RWPE1 (cell line): ENCODE results near the gene MPC2.

Experiments
- CTCF ChIA-PET: fragments of 350-600 bp; sonication (Branson Sonifier 250); formaldehyde crosslinking; extraction: SDS; loops from one replicate; lab custom pipeline; 2021; lab: Yijun Ruan, JAX
- POLR2A ChIA-PET: fragments of 400-600 bp; formaldehyde crosslinking; extraction: SDS; loops from one replicate; lab custom pipeline; 2020; ENCODE audit warnings: antibody characterized with exemption; ENCODE audit not compliant: low non-redundant PET; lab: Yijun Ruan, JAX
- DNase-seq: peaks from one replicate; pipeline ENCODE4 v3.0.0; 2012; ENCODE audit warnings: low spot score
- H3K27ac ChIP-seq: fragments of 450-650 bp; 2 replicates; pipeline ENCODE4 v1.5.1; 2017
- TF ChIP-seq, protein P1 (sequence below): fragments of 450-650 bp; conservative IDR thresholded peaks from 2 replicates; pipeline ENCODE4 v1.5.1; 2017; ENCODE audit warnings: low read depth, mild to moderate bottlenecking

Gene MPC2

DNA sequence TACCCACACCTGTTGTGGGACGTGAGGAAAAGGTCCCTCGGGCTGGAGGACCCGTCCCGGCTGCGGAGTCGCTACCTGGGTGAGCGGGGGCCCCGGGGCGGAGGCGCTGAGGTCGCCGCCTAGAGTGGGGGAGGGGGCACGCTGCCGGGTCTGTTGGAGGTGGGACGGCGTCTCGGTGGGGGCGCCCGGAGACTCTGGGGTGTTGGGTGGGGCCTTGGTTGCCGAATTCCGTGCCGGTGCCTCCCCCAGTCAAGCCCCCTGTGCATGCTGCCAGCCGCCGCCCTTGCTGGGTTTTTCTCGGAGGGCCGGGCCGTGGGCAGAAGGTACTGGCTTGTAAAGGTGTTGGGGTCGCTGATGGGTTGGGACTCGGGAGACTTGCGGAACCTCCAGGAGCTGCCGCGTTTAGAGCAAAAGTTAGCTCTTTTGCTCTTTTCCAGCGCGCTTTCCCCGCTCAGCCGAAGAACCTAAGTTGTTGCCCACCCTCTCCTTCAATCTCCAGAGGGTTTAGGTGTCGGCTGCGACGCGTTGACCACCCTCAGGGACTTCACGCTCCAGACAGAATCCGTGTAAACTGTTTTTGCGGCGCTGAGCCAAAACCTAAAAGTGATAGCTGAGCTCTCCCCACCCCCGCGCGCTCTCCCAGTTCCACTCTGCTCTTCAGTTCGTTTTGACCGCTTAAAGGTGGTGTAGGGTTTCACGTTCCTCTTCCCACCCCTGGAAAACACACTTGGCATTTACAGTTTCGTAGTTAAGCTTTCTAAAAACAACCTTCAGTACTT lies at the start of gene MPC2:
TSS of gene MPC2 (minus strand) at position 143 of the 779 bp plus-strand sequence. CDS start 1,231 bp downstream, outside the sequence.
- peak within 1 kb of the TSS; percentile 97 for H3K27ac ChIP-seq
- CTCF ChIA-PET, result interaction anchor here (1.2 kb wide), 1 partner anchor 134 kb away, joined by 3 read pairs; no protein-coding TSS in a partner anchor
- POLR2A ChIA-PET, result no interaction called here
- DNase-seq, result peak; percentile 78
- TF ChIP-seq, protein P1, sequence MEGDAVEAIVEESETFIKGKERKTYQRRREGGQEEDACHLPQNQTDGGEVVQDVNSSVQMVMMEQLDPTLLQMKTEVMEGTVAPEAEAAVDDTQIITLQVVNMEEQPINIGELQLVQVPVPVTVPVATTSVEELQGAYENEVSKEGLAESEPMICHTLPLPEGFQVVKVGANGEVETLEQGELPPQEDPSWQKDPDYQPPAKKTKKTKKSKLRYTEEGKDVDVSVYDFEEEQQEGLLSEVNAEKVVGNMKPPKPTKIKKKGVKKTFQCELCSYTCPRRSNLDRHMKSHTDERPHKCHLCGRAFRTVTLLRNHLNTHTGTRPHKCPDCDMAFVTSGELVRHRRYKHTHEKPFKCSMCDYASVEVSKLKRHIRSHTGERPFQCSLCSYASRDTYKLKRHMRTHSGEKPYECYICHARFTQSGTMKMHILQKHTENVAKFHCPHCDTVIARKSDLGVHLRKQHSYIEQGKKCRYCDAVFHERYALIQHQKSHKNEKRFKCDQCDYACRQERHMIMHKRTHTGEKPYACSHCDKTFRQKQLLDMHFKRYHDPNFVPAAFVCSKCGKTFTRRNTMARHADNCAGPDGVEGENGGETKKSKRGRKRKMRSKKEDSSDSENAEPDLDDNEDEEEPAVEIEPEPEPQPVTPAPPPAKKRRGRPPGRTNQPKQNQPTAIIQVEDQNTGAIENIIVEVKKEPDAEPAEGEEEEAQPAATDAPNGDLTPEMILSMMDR, result no peak

DNA sequence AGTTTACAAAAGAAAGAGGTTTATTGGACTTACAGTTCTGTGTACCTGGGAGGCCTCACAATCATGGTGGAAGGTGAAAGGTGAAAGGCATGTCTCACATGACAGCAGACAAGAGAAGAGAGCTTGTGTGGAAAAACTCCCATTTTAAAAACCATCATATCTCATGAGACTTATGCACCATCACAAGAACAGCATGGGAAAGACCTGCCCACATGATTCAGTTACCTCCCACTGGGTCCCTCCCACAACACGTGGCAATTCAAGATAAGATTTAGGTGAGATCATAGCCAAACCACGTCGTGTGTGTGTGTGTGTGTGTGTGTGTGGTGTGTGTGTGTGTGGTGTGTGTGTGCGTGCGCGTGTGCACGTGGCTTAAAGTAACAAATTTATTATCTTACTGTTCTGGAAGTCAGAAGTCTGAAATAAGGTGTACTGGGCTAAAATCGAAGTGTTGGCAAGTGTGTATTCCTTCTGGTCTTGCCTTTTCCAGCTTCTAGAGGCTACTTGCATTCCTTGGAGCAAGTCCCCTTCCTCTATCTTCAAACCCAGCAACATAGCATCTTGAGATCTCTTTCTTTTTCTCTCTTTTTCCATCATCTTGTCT lies 48.1 kb upstream of the MPC2 start:
- DNase-seq, result no peak
- ChIA-PET CTCF (no interaction called here), POLR2A (no interaction called here)
- H3K27ac ChIP-seq, result no peak overlapping the region
- TF ChIP-seq, protein P1, result no peak

DNA sequence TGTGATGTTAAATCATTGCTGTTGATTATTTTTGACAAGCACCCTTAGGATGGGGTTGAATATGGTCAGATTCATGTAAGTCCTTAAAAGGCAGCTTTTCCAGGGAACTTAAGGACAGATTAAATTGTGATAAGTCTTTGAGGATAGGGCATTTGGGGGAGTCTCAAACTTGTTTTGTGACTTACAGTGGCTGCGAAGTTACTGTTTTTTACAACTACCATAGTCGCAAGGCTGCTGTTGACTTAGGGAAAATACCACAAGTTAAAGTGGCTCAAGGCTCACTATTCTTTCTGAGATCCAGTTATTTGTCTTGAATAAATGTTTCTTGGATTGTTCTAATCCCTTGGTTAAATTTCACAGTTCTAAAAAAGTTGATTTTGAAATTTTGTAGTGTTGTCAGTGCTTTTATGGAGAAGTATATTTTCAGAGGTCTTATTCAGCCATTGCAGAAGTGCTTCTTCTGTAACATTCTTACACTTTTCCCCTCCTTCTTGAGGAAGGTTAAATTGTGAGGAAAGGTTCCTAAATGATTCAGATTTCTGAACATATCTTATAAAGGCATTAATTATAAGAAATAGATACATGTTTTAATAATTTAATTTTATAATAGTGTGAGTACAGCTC lies 47.0 kb upstream of the MPC2 start:
- TF ChIP-seq, protein P1, result no peak
- no peak for DNase-seq
- H3K27ac ChIP-seq, result no peak overlapping the region
- POLR2A ChIA-PET, result no interaction called here
- CTCF ChIA-PET, result interaction anchor here (0.7 kb wide), 1 partner anchor 87 kb away, joined by 3 read pairs; no protein-coding TSS in a partner anchor

DNA sequence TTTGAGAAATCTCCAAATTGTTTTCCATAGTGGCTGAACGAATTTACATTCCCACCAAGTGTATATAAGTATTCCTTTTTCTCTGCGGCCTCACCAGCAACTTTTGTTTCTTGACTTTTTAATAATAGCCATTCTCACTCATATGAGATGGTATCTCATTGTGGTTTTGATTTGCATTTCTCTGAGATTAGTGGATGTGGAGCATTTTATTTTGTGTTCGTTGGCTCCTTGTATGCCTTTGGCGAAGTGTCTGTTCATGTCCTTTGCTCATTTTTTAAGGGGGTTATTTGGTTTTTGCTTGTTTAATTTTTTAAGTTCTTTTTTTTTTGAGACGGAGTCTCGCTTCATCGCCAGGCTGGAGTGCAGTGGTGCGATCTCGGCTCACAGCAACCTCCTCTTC lies 45.1 kb upstream of the MPC2 start:
- H3K27ac ChIP-seq, result no peak overlapping the region
- POLR2A ChIA-PET, result no interaction called here
- DNase-seq, result no peak
- CTCF ChIA-PET, result no interaction called here
- TF ChIP-seq, protein P1, result no peak

DNA sequence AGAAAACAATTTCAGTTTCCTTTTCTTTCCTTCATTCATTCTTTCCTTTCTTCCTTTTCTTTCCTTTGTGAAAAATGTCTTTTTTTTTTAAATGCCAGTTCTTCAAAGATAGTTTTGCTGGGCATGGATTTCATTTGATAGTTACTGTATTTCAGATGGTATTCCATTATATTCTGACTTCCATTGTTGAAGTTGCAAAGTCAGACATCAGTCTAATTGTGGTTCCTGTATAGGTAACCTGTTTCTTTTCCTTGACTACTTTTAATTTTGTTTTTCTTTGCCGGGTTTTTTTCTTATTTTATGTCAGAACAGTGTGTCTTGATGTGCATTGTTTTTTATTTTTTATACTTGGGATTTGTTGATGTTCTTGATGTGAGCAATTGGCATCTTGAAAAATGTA lies 40.4 kb upstream of the MPC2 start:
- ChIA-PET POLR2A (no interaction called here), CTCF (no interaction called here)
- H3K27ac ChIP-seq, result no peak overlapping the region
- no peak for DNase-seq
- TF ChIP-seq, protein P1, result no peak

DNA sequence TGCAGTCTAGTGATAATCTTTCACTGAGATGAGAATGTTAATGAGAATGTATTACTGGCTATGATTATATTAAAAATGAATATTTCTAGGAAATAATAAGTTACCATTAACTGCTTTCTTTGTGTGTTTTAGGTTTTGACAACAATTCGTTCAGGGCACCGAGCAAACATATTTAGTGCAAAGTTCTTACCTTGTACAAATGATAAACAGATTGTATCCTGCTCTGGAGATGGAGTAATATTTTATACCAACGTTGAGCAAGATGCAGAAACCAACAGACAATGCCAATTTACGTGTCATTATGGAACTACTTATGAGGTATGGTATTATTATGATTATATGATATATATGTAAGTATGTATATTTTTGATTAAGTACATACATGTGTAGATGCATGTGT lies 37.8 kb upstream of the MPC2 start:
- ChIA-PET CTCF (interaction anchor here (0.5 to 0.9 kb wide), 2 partner anchors 26 to 113 kb away, joined by 3 read pairs; no protein-coding TSS in a partner anchor), POLR2A (no interaction called here)
- no peak overlapping the region for H3K27ac ChIP-seq
- no peak for DNase-seq
- TF ChIP-seq, protein P1, result no peak
